Fibroblast of lung (primary cell): ENCODE measurements around the gene PDE4B.
"Not testable (repeated sequence)": the region's sequence is repeated elsewhere in the genome, so short reads cannot be mapped to it uniquely, and the experiment has no call there.

Source experiments
- CTCF ChIP-seq, 2 donors: IDR thresholded peaks in 1 of 2; conservative IDR thresholded peaks in 1 of 2; 1 replicate in 1 of 2; 2 replicates in 1 of 2; pipeline ENCODE4 v1.5.1; 2011 to 2012; ENCODE audit warnings: low read length in 2 of 2, control low read depth in 1 of 2, inconsistent platforms in 1 of 2, low read depth in 1 of 2, mild to moderate bottlenecking in 1 of 2
- EZH2 ChIP-seq: IDR thresholded peaks from 2 replicates; pipeline ENCODE4 v1.5.1; 2012; ENCODE audit warnings: low read length, control low read depth, mild to moderate bottlenecking; ENCODE audit errors: missing control alignments

GRCh38 chr1:66100959-66101358 is 308.3 kb downstream of the PDE4B start:
- TF ChIP-seq CTCF (conservative IDR thresholded peaks at IDR 0.05 in 1 of 2, IDR thresholded peaks at IDR 0.05 in 1 of 2; ENCODE audit: low read depth in 1 of 2, low read length in 2 of 2); EZH2: not testable (repeated sequence)
